Measurements from ENCODE around the gene SRSF8.

DNA sequence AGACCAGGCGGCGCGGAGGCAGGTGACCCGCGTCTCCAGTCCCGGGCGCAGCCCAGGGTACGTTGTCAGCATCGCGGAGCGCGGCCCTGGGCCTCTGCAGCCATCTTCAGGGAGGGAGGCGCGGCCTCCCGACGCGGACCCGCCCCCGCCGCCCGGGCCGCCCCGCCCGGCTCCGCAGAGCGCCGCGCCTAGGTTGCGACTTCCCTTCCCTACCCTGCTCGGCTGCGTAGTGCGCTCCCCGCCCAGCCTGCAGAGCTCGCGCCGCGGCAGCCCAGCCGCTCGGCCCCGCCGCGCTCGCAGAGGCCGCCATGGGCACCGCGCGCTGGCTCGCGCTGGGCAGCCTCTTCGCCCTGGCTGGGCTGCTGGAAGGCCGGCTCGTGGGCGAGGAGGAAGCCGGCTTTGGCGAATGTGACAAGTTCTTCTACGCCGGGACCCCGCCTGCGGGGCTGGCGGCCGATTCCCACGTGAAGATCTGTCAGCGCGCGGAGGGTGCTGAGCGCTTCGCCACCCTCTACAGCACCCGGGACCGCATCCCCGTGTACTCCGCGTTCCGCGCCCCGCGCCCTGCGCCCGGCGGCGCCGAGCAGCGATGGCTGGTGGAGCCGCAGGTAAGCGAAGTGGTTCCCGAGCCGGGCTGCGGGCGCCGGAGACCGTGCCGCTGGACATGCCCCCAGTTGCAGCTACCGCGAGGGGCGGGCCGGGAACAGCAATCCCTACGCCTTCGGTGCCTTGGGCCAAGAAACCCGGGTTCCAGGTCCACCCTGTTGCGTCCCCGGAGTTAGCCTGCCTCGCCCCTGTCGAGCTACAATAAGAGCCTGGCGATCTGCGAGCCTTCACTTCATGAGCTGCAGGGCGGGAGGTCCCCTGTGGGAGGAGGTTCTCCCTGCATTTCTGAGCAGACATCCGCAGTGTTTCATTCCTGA is 23.2 kb downstream of the SRSF8 start, which contains the start of gene ENDOD1:
- TF ChIP-seq, protein P1, sequence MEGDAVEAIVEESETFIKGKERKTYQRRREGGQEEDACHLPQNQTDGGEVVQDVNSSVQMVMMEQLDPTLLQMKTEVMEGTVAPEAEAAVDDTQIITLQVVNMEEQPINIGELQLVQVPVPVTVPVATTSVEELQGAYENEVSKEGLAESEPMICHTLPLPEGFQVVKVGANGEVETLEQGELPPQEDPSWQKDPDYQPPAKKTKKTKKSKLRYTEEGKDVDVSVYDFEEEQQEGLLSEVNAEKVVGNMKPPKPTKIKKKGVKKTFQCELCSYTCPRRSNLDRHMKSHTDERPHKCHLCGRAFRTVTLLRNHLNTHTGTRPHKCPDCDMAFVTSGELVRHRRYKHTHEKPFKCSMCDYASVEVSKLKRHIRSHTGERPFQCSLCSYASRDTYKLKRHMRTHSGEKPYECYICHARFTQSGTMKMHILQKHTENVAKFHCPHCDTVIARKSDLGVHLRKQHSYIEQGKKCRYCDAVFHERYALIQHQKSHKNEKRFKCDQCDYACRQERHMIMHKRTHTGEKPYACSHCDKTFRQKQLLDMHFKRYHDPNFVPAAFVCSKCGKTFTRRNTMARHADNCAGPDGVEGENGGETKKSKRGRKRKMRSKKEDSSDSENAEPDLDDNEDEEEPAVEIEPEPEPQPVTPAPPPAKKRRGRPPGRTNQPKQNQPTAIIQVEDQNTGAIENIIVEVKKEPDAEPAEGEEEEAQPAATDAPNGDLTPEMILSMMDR (conservative IDR thresholded peaks at IDR 0.05): peak; percentile 22
- peak; percentile 48 for TF ChIP-seq ZFX (IDR thresholded peaks at IDR 0.05)
